ENCODE measurements around the gene TMEM132D.

Gene TMEM132D

DNA sequence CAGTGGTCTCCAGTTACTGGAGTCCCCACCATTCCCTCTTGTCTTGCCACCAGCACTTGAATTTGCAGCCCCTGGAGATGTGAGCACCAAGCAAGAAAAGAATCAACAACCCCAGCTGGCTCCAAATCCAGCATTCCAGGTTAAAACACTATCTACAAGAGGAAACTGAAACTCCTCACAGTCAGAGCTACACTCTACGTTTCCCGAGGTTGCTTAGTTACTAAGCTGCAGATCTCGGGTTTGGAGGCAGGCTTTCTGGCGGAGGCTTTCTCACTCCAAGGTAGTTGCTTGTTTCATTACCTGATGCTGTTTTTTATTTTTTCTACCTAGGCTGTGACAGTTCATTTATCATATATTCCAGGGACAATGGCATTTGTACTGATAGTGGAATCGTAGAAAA lies 802.4 kb downstream of the TMEM132D start:
- no peak for DNase-seq (ENCODE audit: low spot score)

DNA sequence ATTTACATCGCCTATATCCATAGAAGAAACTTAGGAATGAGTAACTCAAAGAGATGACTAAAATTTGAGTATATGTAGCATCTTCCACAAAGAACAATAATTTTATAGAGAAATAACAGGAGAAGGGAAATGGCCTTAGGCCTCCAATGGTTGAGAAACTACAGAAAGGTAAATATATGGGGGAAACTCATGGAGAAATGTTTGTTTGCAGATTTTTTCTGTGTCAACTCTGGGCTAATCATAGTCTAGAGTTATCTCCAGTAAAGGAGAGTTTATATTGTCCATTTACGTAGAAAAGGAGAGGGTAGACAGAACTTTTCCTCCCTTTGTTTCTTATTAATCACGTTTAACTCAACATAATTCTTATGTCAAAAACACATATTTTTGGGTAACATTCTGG lies 806.4 kb downstream of the TMEM132D start:
- no peak for DNase-seq (ENCODE audit: low spot score)

DNA sequence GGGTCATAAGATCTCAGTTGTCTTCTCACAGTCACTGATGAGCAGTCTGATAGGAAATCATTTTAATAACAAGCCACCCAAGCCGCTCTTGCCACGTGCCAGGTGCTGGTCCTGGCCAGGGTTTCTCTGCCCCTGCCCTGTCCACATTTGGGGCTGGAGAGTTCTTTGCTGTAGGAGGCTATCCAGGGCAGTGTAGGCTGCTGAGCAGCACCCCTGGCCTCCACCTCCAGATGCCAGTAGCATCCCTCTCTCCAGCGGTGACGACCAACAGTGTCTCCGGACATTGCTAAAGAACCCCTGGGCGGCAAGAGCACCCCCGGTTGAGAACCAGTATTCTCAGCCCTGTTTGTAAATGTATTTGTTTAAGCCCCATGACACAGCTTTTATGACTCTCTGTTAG lies 806.9 kb downstream of the TMEM132D start:
- DNase-seq (ENCODE audit: low spot score) = no peak

DNA sequence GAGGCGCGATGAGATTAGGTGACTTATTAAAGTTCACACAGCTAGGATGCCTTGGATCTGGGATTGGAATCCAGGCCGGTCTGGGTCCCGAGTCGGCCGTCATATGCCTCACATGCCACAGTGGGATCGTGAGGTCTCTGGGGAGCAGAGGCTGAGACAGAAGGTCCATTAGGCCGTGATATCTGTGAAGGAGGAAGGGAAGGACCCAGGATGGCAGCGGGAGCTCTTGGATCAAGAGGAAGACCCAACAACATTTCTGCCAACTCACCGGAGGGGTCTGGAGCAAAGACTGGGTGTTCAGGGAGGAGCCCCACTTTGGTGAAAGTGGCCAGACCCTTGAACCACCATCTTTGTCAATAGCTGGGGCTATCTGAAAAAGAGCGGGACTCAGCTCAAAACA lies 807.6 kb downstream of the TMEM132D start:
- no peak for DNase-seq (ENCODE audit: low spot score)

DNA sequence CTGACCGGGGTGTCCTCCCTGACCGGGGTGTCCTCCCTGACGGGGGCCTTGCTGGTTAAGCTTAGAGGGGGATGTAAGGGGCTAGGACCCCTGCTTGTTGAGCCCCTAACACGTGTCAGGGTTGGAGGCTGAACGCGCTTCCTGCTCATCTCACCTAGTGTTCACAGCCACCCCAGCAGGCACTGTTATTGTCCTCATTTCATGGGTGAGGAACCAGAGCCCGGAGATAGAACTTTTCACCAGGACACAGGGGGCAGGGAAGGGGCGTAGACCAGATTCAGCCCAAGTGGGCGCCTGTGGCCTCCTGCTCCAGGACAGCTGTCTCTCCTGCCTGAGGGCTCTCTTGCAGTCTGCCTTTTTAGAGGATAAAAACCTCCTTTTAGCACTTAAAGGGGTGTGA lies 814.2 kb downstream of the TMEM132D start:
- no peak for DNase-seq (ENCODE audit: low spot score)

DNA sequence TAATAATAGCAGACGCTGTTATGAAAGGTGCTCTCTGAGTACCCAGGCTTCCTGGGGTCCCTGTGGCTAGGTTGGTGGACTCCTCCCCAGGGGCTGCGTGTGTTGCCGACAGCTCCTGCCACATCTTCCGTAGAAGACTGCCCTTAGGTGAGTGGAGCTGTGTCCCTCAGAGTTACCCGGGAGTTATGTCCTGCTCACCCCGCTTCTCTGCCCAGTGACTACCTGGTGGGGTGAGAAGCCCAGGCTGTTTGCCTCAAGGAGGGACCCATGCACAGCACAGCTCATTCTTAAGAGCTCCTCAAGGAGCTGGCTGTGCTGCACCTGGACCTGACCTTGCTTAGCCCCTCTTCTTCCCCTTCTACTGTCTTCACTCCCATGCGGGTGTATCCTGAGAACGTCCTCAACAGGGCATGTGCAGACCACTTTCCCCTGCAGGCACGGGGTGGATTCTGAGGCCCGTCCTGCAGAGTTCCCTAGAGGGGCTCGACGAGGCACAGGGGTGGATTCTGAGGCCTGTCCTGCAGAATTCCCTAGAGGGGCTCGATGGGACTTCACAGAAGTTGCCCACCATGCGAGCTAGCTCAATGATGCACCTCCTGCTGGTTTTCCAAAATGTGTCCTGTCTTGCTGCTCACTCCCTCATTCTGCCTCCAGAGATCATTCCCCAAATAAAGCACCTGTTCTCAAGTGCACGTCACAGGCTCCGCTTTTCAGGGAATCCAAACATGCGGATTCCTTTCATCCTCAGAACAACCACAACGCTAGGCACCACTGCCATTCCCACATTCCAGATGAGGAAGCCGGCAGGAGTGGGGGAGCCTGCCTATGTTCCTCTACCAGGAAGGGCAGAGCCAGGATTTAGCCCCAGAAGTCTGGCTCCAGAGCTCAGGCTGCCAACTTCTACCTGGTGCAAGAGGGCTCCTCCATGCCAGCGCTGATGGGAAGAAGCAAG lies 818.7 kb downstream of the TMEM132D start:
- DNase-seq (ENCODE audit: low spot score) = no peak

DNA sequence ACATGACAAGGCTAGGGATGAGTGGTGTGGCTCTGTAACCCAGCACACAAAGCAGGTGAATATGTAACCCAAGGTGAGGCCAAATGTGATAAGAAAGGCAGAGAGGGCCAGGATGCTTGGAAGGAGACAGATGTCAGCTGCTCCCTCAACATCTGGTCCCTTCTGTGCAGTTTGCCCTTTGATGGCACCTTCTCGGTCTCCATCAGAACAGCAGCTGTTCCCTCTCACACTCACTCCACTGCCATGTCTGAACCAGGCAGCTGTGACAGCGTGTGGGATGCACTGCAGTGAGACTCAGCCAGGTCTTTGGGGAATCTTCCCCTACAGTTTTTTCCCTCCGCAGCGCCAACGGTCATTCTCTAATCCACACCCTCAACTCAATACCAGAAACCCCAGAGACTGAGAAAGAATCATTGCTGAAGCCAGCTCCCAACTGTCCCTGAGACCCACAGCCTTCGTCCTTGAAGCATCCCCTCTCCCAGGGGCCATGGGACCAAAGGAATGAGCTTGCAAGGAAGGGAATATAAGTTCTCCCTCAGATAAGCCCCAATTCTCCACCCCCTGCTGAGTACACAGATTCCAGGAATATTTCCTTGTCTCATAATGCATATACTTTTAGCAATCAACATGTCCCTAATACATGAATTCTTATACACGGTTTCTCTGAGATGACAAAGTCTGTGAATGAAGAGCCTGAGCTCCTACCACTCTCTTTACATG lies 820.5 kb downstream of the TMEM132D start:
- no peak for DNase-seq (ENCODE audit: low spot score)

DNA sequence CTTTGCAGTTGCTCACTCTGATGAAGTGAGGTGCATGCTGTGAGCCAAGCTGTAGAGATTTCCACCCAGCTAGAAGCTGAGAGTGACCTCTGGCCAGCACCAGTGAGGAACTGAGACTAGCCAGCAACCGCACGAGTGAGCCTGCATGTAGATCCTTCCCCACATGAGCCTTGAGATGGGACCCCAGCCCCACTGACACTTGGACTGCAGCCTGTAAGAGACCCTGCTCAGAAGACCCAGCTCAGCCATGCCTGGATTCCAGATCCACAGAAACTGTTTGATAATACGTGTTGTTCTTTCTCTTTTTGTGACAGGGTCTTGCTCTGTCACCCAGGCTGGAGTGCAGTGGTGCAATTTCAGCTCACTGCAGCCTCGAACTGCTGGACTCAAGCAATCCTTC lies 821.4 kb downstream of the TMEM132D start:
- no peak for DNase-seq (ENCODE audit: low spot score)

DNA sequence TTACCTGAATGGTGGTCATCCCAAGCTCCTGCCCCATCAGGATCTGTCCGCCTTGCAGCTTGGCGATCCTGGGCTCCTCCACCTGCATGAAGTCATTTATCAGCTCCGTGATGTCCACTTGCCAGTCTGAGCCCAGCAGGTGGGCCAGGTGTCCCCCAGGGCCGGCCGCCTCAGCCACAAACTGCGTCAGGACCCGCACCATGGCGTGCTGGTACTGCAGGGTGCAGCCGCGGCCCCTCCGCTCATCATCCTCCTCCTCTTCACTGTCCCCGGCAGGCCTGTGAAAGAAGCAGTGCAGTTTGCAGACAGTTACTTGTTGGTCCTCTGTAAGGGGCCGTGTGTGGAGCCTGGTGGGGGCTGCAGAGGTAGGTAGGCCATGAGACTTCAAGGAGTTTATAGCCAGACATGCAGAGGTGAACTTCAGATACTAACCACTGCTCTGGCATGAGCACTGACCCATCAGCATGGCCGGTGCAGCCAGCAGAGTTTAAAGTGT lies 822.0 kb downstream of the TMEM132D start:
- no peak for DNase-seq (ENCODE audit: low spot score)

DNA sequence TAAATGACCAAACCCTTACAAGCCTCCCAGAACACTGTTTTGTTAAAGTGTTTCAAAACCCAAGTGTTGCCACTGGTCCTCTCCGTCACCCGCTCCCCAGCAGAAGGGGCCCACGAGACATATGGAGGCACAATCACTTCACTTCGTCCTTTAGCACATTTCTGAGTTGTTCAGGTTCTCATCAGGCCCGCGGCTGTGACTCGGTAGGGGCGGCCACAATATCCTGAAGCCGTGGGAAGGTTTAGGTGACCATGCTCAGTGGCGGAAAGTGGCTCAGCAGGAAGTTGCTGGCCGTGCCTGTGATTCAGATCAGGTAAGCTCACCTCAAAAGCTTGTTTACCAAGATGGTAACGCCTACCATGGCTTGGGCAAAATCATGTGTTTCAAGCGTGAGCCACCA lies 823.0 kb downstream of the TMEM132D start:
- no peak for DNase-seq (ENCODE audit: low spot score)

DNA sequence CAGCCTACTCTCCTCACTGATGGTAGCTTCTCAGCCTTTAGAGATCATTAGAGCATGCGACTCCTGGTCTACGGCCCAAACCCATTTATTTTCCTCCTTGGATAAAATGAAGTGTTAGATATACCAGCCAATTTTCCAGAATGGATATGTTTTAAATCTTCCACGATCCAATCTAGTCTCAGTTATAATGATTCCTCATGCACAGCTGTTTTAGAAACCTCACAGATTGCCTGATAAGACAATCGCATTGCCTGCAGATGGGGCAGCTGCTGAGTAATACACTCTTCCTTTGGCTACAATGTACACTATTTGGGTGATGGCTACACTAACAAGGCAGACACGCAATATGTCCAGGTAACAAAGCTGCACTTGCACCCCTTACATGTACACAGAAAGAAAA lies 823.4 kb downstream of the TMEM132D start:
- no peak for DNase-seq (ENCODE audit: low spot score)

DNA sequence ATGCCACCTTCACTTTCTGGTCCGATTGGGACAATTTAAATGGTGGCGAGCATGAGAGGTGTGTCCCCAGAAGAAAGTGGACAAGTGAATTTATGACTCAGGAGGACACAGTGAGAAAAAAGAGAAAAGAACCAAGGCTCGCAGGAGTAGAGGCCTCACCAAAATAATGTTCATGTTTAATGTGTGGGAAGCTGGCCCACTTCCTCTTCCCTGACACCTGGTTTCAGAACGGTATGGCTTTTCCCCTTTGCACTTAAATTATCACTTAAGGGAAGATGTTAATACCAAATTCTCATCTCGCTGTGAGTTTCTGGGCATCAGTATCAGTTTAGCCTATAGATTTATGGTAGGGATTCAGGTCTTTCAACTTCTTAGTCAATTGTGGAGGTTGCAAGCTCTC lies 824.1 kb downstream of the TMEM132D start:
- DNase-seq (ENCODE audit: low spot score) = no peak

DNA sequence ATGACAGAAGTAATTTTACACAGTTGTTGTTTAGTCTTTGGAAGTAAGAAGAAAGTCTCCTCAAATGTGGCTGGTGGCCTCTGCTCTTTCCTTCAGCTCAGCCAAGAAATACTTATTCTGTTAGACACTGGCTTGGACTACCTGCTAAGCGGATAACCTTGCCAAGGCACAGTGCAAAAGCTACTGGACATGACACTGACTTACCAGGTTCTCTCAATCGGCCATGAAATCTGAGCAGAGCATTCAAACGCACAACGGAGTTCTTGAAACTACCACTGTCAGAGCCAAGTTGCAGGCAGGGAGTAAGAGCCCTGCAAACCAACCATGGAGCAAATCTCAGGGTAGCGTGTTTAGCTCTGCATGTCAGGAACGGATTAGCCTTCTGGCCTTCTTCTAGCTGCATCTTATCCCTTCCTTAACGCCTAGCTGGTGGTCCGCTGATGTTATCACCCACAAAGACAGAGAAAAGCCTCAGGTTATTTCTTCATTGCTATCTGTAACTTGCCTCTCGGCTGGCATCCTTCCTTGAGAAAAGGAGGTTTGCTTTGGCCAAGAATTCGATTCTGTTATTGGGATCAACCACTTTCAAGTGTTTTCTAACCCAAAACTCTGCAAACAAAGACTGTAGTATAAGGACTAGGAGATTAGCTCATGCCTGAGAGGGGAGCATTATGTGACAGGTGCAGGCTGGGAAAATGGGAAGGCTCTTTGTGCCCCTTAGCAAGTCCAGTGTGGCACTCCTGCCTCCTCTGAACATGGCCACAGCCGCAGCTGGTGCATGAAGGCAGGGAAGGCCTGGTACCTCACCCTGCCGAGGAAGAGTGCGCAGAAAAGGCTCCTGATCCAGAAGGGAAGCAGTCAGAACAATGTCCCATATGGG lies 827.1 kb downstream of the TMEM132D start:
- DNase-seq (ENCODE audit: low spot score) = no peak

DNA sequence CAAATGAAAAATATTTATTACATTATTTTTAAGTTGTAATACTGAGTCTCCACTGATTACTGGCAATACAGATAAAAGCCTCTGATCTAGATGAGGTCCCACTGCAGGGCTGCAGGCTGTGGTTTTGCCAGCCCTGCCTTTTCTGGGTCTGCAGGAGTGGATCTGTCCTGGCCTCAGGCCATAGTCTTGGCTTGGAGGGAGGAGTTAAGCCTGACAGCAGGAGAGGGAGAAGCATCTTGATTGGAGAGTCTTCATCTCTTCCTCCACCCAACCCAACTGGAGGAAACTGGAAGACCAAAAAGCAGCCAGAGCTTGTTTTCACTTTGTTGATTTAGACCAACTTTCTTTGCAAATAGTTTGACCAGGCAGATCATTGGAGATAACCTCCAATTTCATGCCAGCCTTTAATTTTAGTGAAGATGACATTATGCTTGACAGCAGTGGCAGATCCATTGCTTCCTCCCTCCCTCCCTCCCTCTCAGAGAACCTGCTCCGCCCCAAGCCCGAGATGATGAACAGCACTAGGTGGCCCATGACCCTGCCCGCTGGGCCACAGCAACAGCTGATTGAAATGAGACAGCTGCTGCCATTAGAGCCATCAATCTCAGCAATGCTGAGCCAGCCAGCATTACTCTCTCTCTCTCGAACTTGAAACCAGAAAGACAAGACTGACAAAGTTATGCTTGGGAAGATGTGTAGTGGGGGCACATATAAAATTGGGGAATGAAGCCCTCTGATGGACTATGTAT lies 828.2 kb downstream of the TMEM132D start:
- DNase-seq (ENCODE audit: low spot score) = no peak

DNA sequence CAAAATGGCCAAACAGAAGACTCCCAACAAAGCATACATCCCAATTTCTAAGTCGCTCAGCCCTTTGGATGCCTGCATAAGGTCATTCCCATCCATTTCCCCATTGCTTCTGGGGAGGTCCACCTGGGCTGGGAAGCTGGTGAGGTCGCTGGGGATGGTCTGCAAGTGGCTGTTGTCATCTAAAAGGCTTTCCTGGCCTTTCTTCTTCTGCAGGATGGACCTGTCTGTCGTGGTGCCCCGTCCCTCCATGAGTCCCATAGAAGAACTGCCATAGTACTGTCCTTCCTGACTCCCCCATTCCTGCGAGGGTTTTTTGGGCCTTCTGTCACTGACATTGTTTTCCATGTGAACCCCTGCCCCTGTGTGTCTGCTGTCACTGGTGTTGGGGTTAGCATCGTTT lies 829.4 kb downstream of the TMEM132D start:
- DNase-seq (ENCODE audit: low spot score) = no peak

DNA sequence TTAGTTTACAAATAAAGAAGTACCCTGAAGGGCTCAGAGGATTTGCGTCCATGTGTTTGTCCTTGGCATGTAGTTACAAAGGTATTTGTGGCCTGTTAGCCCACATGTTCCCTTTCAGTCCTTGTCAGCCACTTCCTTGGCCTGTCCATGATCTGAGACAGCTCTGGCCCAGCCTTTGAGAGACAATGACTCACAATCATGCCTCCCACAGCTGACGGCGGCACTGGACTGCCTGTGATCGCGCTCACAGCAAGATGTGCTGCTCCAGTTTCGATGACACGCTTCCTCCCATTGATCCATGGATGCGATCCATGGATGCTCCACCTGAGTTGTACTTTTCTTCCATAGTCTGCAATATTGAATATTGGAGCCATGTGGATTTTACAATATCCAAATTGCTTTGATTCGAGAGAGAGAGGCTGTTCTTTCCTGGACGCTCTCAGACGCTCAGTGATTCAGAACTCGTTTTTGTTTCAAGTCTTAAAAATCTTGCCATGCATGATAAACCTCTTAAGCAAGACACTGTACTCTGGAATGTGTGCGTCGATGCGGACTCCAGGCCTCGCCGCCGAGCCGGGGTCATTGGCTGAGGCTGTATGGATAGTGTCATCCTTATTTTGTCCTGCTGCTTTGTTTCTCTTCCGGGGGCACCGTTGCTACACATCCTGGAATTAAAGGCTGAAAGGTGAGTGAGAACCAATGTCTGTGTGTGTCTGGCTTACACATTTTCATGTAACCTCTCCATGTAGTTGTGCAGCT lies 830.5 kb downstream of the TMEM132D start:
- no peak for DNase-seq (ENCODE audit: low spot score)

DNA sequence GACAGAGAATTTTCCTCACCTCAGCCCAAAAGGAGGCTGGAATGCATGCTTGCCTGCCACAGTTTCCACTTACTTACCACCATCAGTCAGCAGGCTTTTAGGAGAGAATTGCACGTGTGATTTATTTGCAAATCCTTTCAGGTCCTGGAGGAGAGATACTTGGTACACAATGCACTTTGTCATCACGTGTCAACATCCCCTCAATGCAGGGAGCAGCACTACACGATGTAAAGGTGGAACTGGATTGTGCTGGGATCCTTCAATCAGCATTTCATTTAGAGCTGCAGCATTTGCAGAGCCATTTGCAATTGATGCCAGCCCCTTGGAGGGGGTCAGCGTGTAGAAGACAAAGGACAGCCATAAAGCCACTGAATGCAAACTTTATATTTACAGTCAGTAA lies 832.5 kb downstream of the TMEM132D start:
- no peak for DNase-seq (ENCODE audit: low spot score)

DNA sequence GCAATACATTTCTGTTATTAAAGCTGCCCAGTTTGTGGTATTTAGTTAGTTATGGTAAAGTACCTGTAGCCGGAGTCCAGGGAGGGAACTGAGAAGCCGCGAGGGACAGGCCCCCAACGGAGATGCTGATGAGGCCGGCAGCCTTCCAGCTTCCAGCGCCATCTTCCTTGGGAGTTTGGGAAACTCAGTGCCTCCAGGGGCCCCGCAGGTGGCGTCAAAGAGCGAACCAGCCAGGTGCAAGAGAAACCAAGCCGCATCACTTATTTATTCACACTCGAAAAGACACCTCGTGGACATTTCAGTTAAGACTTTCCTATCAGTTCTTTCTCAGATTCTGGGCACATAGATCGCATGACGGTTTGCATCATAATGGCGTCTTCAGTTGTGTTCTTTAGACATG lies 833.9 kb downstream of the TMEM132D start:
- no peak for DNase-seq (ENCODE audit: low spot score)

DNA sequence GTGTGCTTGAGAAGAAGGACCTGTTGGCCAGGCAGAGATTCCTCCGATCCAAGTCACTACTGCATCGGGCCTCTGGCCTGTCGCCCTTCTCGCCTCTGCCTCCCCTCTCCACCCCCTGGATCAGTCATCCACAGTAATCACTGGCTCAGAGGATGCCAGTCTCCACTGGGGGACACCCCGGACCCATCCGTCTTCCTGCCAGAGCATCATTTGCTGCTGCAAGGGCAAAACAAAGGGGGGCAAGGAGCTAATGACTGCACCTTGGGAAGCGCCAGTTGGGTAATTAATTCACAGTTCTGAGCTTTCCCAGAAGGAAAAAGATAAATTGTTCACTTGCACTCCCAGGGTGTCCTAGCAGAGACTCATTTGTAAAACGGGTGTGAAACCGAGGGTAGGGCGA lies 835.1 kb downstream of the TMEM132D start:
- DNase-seq (ENCODE audit: low spot score) = no peak

DNA sequence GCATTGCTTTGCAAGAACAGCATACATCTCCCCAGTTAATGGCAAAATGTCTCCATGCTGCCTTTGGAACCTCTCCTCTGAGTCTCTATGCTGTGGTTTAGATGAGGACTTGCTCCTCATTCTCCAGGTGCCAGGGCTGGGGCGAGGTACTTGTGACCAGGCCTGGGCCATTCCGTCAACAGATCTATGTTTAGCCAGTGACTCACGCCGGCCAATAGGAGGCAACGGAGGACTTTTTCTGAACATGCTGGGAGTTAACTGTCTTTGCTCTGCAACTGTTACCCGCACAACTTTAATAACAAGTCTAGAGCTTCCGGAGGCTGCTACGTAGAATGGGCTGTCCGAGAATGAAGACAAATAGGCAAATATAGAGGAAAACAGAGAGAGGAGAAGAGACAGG lies 836.3 kb downstream of the TMEM132D start:
- DNase-seq (ENCODE audit: low spot score) = no peak
